Stimulated activated effector memory CD8-positive, alpha-beta T cell treated with anti-CD3 and anti-CD28 coated beads, Interleukin-12 subunit alpha, Interleukin-12 subunit beta, amount 100 ng/mL, for 72 hours (primary cell): Measurements from ENCODE around the gene PMS2.
"Not testable (repeated sequence)": the region's sequence is repeated elsewhere in the genome, so short reads cannot be mapped to it uniquely, and the experiment has no call there.

Experiments used
- ATAC-seq: fragments of 150-1000 bp; cut with Tn5 transposase; 2 replicates; pipeline ENCODE4 v1.10.0; 2021
- DNase-seq, 2 donors: peaks; one replicate each; pipeline ENCODE4 v3.0.0; 2021 to 2022; ENCODE audit warnings: low spot score in 2 of 2
- H3K27ac Mint-ChIP-seq: one replicate; pipeline ENCODE4 v1.8.0; 2022; ENCODE audit warnings: mild to moderate bottlenecking, mixed read lengths
- H3K36me3 Mint-ChIP-seq: one replicate; pipeline ENCODE4 v1.8.0; 2022; ENCODE audit warnings: mild to moderate bottlenecking, mixed read lengths
- H3K4me1 Mint-ChIP-seq: one replicate; pipeline ENCODE4 v1.8.0; 2022; ENCODE audit warnings: mixed read lengths
- H3K4me3 Mint-ChIP-seq: one replicate; pipeline ENCODE4 v1.8.0; 2022; ENCODE audit warnings: mild to moderate bottlenecking, mixed read lengths
- H3K9me3 Mint-ChIP-seq: one replicate; pipeline ENCODE4 v1.8.0; 2022; ENCODE audit warnings: mixed read lengths

PMS2 gene, protein sequence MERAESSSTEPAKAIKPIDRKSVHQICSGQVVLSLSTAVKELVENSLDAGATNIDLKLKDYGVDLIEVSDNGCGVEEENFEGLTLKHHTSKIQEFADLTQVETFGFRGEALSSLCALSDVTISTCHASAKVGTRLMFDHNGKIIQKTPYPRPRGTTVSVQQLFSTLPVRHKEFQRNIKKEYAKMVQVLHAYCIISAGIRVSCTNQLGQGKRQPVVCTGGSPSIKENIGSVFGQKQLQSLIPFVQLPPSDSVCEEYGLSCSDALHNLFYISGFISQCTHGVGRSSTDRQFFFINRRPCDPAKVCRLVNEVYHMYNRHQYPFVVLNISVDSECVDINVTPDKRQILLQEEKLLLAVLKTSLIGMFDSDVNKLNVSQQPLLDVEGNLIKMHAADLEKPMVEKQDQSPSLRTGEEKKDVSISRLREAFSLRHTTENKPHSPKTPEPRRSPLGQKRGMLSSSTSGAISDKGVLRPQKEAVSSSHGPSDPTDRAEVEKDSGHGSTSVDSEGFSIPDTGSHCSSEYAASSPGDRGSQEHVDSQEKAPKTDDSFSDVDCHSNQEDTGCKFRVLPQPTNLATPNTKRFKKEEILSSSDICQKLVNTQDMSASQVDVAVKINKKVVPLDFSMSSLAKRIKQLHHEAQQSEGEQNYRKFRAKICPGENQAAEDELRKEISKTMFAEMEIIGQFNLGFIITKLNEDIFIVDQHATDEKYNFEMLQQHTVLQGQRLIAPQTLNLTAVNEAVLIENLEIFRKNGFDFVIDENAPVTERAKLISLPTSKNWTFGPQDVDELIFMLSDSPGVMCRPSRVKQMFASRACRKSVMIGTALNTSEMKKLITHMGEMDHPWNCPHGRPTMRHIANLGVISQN

GRCh38 chr7:6008668-6009611 is at the start of gene PMS2, which contains the start of gene AIMP2:
Gene PMS2, minus strand, starts transcription at chr7:6009049. Its CDS starts 30 bp downstream, at chr7:6009019.
Gene AIMP2, plus strand, starts transcription at chr7:6009272. Its CDS starts 92 bp downstream, at chr7:6009364.
- peaks cover 40% of the 10 kb centered on the region for H3K4me1 Mint-ChIP-seq
- ATAC-seq = peak; percentile 95
- peak within 1 kb of the TSS; percentile 93 for H3K27ac Mint-ChIP-seq
- H3K4me3 Mint-ChIP-seq = peak within 1 kb of the TSS; percentile 88
- H3K9me3 Mint-ChIP-seq = no peaks in the 10 kb centered on the region
- H3K36me3 Mint-ChIP-seq = peaks cover 56% of the 10 kb centered on the region
- DNase-seq = peak; percentile 82 to 97

DNA sequence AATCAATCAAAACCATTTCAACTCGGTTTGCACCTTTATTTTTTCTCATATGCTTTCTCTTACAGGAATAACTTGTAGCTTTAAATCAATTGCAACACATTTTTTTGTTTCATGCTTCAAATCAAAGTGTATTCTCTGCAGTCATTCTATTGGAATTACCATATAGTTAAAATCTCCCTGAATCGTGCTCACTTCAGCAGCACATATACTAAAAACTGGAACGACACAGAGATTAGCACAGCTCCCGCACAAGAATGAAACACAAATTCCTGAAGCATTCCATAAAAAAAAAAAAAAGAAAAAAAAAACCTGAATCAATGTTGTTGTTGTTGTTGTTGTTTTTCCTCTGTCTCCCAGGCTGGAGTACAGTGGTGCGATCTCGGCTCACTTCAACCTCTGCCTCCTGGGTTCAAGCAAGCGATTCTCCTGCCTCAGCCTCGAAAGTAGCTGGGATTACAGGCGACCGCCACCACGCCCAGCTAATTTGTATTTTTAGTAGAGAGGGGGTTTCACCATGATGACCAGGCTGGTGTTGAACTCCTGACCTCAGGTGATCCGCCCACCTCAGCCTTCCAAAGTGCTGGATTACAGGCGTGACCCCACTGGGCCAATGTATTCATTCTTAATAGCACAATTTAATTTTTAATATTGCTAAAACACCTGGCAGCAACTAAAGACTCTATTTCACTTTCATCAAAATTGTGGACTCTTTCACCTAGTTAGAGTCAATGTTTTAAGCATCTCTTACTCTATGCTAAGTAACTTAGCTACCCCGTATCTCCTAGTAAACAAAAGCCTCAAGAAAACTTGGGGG is 48.7 kb upstream of the PMS2 start:
- no peak for DNase-seq
- Mint-ChIP-seq H3K4me3 (peak overlapping the region; percentile 95), H3K27ac (no peak overlapping the region), H3K36me3 (peaks cover 59% of the 10 kb centered on the region), H3K4me1 (peaks cover 21% of the 10 kb centered on the region), H3K9me3 (no peaks in the 10 kb centered on the region)
- ATAC-seq = no peak

DNA sequence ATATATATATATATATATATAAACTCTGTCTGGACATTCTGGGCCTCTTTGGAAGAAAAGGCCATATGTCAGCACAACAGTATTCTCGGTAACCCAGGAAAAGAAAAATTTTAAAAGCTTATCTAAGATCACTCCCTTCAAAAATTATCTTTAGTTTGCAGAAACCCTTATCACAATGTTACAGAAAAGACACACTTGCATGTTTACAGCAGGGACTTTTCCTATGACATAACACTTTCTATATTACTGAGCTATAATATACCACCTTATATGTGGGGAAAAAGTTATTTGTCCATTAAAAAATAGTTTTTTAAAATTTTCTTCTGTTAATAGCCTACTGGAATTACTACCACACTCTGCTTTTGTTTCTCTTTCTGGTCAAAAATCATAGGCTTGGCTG is 47.8 kb upstream of the PMS2 start:
- Mint-ChIP-seq H3K4me3 (peak overlapping the region; percentile 95), H3K9me3 (no peaks in the 10 kb centered on the region), H3K36me3 (peaks cover 68% of the 10 kb centered on the region), H3K27ac (no peak overlapping the region), H3K4me1 (peaks cover 21% of the 10 kb centered on the region)
- DNase-seq (no peak), ATAC-seq (no peak)

DNA sequence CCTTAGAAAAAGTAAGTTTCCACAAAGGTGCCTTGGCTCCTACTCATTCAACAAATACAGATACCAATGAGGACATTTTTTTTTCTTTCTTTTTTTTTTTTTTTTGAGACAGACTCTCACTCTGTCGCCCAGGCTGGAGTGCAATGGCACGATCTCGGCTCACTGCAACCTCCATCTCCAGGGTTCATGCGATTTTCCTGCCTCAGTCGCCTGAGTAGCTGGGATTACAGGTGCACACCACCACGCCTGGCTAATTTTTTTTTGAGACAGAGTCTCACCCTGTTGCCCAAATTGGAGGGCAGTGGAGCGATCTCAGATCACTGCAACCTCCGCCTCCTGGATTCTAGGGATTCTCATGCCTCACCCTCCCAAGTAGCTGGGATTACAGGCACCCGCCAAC is 42.3 kb upstream of the PMS2 start:
- DNase-seq, H3K27ac Mint-ChIP-seq, H3K4me3 Mint-ChIP-seq, H3K9me3 Mint-ChIP-seq, H3K4me1 Mint-ChIP-seq, ATAC-seq: not testable (repeated sequence)
- peaks cover 100% of the 10 kb centered on the region for H3K36me3 Mint-ChIP-seq

GRCh38 chr7:6049780-6050179 is 40.9 kb upstream of the PMS2 start:
- no peak for DNase-seq
- H3K36me3 Mint-ChIP-seq = peaks cover 100% of the 10 kb centered on the region
- H3K9me3 Mint-ChIP-seq = no peaks in the 10 kb centered on the region
- no peak for ATAC-seq
- no peak overlapping the region for H3K4me3 Mint-ChIP-seq
- H3K27ac Mint-ChIP-seq = no peak overlapping the region
- H3K4me1 Mint-ChIP-seq = peaks cover 3% of the 10 kb centered on the region

GRCh38 chr7:6035686-6036085 is 26.8 kb upstream of the PMS2 start:
- Mint-ChIP-seq H3K4me3 (no peak overlapping the region), H3K27ac (no peak overlapping the region), H3K9me3 (no peaks in the 10 kb centered on the region), H3K36me3 (peaks cover 89% of the 10 kb centered on the region), H3K4me1 (peaks cover 22% of the 10 kb centered on the region)
- DNase-seq = no peak
- no peak for ATAC-seq

DNA sequence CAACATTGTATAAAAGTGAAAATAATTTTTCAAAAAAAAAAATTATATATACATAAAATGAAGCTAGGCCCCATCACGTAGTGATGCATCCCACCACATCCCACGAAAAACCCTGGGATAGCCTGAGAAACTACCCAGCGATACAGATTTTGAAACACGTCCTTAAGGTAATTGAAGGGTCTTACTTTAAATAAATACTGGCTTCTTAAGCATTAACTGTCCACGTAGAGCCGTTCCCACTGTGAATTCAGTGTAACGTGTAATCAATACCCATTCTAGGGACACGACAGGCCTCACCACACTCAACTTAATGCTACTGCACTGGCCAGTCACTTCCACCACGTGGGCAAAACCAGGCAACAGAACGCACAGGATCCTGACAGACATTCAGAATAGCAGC is 26.3 kb upstream of the PMS2 start:
- Mint-ChIP-seq H3K9me3 (no peaks in the 10 kb centered on the region), H3K4me1 (peaks cover 22% of the 10 kb centered on the region), H3K27ac (no peak overlapping the region), H3K4me3 (no peak overlapping the region), H3K36me3 (peaks cover 84% of the 10 kb centered on the region)
- no peak for ATAC-seq
- DNase-seq = no peak

- Mint-ChIP-seq H3K36me3 (peaks cover 84% of the 10 kb centered on the region), H3K4me3 (no peak overlapping the region), H3K9me3 (no peaks in the 10 kb centered on the region), H3K4me1 (peaks cover 22% of the 10 kb centered on the region), H3K27ac (peak overlapping the region; percentile 85)
- ATAC-seq = no peak
- no peak for DNase-seq
Observed at GRCh38 chr7:6032641-6033040, 23.8 kb upstream of the PMS2 start.

DNA sequence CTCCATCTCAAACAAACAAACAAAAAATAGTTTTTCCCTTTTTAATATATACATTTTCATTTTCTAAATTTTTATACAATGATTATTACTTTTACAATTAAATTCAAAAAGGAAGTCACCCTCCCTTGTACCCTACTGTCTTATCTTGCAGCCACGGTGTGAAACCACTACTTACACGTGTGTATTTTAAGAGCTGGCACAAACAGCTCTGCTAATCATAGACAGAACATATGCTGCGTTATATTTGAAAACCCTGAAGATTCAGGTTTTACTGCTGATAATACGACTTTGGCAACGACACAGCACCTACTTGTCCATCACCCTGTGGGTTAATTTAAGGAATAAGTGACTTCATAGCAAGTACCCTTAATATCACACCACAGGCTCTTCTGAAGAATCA is 23.3 kb upstream of the PMS2 start:
- H3K36me3 Mint-ChIP-seq = peaks cover 84% of the 10 kb centered on the region
- DNase-seq = no peak

DNA sequence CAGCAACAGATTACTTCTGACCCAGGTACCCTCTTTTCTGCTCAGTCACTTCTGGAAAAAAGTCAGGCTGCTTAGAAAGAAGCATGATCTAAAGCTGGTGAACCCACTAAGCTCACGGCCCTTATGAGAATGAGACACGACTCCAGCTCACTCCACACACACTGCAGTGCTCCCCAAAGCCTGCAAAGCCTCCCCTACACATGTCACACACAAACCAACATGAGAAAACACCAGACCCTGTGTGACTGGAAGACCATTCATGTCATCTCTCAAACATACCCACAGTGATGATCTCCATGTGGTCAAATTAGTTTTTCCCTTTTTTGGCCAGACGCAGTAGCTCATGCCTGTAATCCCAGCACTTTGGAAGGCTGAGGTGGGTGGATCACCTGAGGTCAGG is 22.7 kb upstream of the PMS2 start:
- H3K36me3 Mint-ChIP-seq = peaks cover 84% of the 10 kb centered on the region
- H3K27ac Mint-ChIP-seq = peak overlapping the region; percentile 85
- no peak for ATAC-seq
- DNase-seq = no peak
- no peaks in the 10 kb centered on the region for H3K9me3 Mint-ChIP-seq
- no peak overlapping the region for H3K4me3 Mint-ChIP-seq
- H3K4me1 Mint-ChIP-seq = peaks cover 31% of the 10 kb centered on the region

More for the DNA sequence above, 23.3 kb upstream of the PMS2 start:
- peak overlapping the region; percentile 85 for H3K27ac Mint-ChIP-seq
- no peak overlapping the region for H3K4me3 Mint-ChIP-seq
- no peaks in the 10 kb centered on the region for H3K9me3 Mint-ChIP-seq
- H3K4me1 Mint-ChIP-seq = peaks cover 25% of the 10 kb centered on the region
- no peak for ATAC-seq

DNA sequence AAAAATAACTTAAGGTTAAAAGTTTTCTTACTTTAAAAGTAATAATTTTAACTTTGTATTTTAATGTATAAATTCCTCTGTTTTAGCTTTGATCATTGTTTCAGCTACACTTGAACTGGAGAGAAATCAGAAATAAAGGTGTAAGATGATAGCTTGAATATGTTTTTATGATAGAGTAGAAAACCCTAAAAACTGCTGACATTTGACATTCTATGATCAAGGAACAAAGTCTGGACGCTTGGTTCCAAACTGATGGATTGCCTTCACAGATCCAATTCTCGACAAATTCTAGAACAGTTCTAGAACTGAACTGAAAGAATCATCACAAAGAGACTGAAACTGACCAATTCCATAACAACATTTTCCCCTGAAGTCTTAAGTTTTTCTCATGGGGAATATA is 22.1 kb upstream of the PMS2 start, which contains the start of gene ANKRD61:
TSS of gene ANKRD61 (plus strand) at position 389 of the 400 bp plus-strand sequence. CDS start at position 389, 0 bp downstream.
- ATAC-seq = no peak
- Mint-ChIP-seq H3K27ac (peak within 1 kb of the TSS; percentile 85), H3K9me3 (no peaks in the 10 kb centered on the region), H3K4me1 (peaks cover 37% of the 10 kb centered on the region), H3K36me3 (peaks cover 84% of the 10 kb centered on the region), H3K4me3 (no peak within 1 kb of the TSS)
- no peak for DNase-seq

DNA sequence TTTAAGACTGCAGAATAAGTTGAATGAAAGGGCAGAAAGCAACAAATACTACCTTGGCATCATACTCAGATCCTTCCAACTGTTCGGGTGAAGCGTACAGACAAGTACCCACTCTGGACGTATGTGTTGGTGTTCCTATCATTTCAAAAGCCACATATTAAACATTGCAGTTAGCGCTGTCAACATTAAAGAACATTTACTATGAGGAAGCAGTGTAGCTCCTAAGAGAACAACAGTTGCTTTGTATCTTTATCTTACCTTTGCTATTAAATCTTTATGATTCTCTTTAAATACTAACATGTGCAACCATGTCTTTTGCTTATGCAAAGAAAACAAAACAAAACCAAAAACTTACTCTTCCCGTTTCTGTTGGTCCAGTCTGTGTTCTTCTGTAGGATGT is 19.7 kb upstream of the PMS2 start:
- H3K4me1 Mint-ChIP-seq = peaks cover 34% of the 10 kb centered on the region
- H3K36me3 Mint-ChIP-seq = peaks cover 87% of the 10 kb centered on the region
- no peak overlapping the region for H3K4me3 Mint-ChIP-seq
- no peak overlapping the region for H3K27ac Mint-ChIP-seq
- H3K9me3 Mint-ChIP-seq = no peaks in the 10 kb centered on the region
- no peak for ATAC-seq
- no peak for DNase-seq

DNA sequence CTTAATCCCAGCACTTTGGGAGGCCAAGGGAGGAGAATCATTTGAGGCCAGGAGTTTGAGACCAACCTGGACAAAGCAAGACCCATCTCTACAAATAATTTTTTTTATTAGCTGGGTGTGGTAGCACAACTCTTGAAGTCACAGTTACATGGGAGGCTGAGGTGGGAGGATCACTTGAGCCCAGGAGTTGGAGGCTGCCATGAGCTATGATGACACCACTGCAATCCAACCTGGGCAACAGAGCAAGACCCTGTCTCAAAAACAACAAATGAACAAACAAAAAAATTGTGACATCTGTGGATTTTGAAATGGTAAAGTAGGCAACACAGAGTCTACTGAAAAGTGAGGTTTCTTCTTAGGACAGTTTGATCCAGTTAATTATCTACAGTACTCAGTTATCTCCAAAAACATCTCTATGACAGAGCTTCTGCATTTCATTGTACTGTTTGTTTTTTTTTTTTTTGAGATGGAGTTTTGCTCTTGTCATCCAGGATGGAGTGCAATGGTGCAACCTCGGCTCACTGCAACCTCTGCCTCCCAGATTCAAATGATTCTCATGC is 19.0 kb upstream of the PMS2 start:
- H3K4me3 Mint-ChIP-seq = no peak overlapping the region
- DNase-seq (no peak), ATAC-seq (no peak)
- peak overlapping the region; percentile 94 for H3K27ac Mint-ChIP-seq
- peaks cover 87% of the 10 kb centered on the region for H3K36me3 Mint-ChIP-seq
- H3K4me1 Mint-ChIP-seq = peaks cover 30% of the 10 kb centered on the region
- H3K9me3 Mint-ChIP-seq = no peaks in the 10 kb centered on the region
